WTC11 (cell line): Measurements from ENCODE around the gene SIRPG. TPM values are rescaled to one million over a fixed set of nuclear protein-coding genes. Genes with fewer than 3 reads are reported as not detected.

Experiments
- ATAC-seq: fragments of 200-7000 bp; cut with Tn5 transposase; 2 replicates; pipeline ENCODE4 v1.10.0; 2021; ENCODE audit warnings: mild to moderate bottlenecking, moderate library complexity
- CTCF ChIA-PET: fragments of 300-600 bp; sonication (Branson Sonifier 250); formaldehyde crosslinking; loops from one replicate; lab custom pipeline; 2021; ENCODE audit warnings: antibody characterized with exemption; lab: Charles Lee
- POLR2A ChIA-PET: fragments of 350-600 bp; sonication (Branson Sonifier 250); formaldehyde crosslinking; loops from one replicate; lab custom pipeline; 2021; ENCODE audit warnings: antibody characterized with exemption; lab: Charles Lee
- DNase-seq: peaks from one replicate; pipeline ENCODE4 v3.0.0; 2021; ENCODE audit warnings: low spot score
- H3K27ac Mint-ChIP-seq: 2 replicates; pipeline ENCODE4 v1.8.0; 2021; ENCODE audit warnings: mixed read lengths
- H3K27me3 Mint-ChIP-seq: 2 replicates; pipeline ENCODE4 v1.8.0; 2021; ENCODE audit warnings: low read depth, mild to moderate bottlenecking, moderate library complexity, mixed read lengths
- H3K36me3 Mint-ChIP-seq: 2 replicates; pipeline ENCODE4 v1.8.0; 2021; ENCODE audit warnings: mixed read lengths
- H3K4me1 Mint-ChIP-seq: 2 replicates; pipeline ENCODE4 v1.8.0; 2022; ENCODE audit warnings: mixed read lengths
- H3K4me3 Mint-ChIP-seq: 2 replicates; pipeline ENCODE4 v1.8.0; 2021; ENCODE audit warnings: mild to moderate bottlenecking, moderate library complexity, mixed read lengths
- H3K9me3 Mint-ChIP-seq: 2 replicates; pipeline ENCODE4 v1.8.0; 2021; ENCODE audit warnings: mixed read lengths
- CREB1 ChIP-seq: sonication (generic); formaldehyde crosslinking; IDR thresholded peaks from 2 replicates; pipeline ENCODE4 v1.8.0; 2023; ENCODE audit warnings: mild to moderate bottlenecking, missing genetic modification reagents
- CREM ChIP-seq: sonication (generic); formaldehyde crosslinking; IDR thresholded peaks from 2 replicates; pipeline ENCODE4 v1.8.1; 2022; ENCODE audit warnings: mild to moderate bottlenecking, missing genetic modification reagents, moderate library complexity
- ESRRA ChIP-seq: sonication (generic); formaldehyde crosslinking; IDR thresholded peaks from 2 replicates; pipeline ENCODE4 v1.8.1; 2022; ENCODE audit warnings: mild to moderate bottlenecking, missing genetic modification reagents, borderline replicate concordance
- GABPB1 ChIP-seq: sonication (generic); formaldehyde crosslinking; IDR thresholded peaks from 2 replicates; pipeline ENCODE4 v1.8.1; 2023; ENCODE audit warnings: mild to moderate bottlenecking, missing genetic modification reagents
- KAT7 ChIP-seq: sonication (generic); formaldehyde crosslinking; IDR thresholded peaks from 2 replicates; pipeline ENCODE4 v1.8.1; 2023; ENCODE audit warnings: missing genetic modification reagents, mild to moderate bottlenecking, borderline replicate concordance
- NFATC4 ChIP-seq: fragments of 250-450 bp; sonication (Bioruptor Pico); IDR thresholded peaks from 2 replicates; pipeline ENCODE4 v1.9.0; 2021; ENCODE audit warnings: mild to moderate bottlenecking
- NFE2L1 ChIP-seq: sonication (generic); formaldehyde crosslinking; IDR thresholded peaks from 2 replicates; pipeline ENCODE4 v1.8.1; 2023; ENCODE audit warnings: missing genetic modification reagents
- PRDM15 ChIP-seq: sonication (generic); formaldehyde crosslinking; IDR thresholded peaks from 2 replicates; pipeline ENCODE4 v1.8.0; 2022; ENCODE audit warnings: missing genetic modification reagents
- PRRX2 ChIP-seq: fragments of 250-450 bp; sonication (Bioruptor Pico); IDR thresholded peaks from 2 replicates; pipeline ENCODE4 v1.8.0; 2021; ENCODE audit warnings: mild to moderate bottlenecking
- SMAD3 ChIP-seq: sonication (generic); formaldehyde crosslinking; IDR thresholded peaks from 2 replicates; pipeline ENCODE4 v1.8.0; 2022; ENCODE audit warnings: missing genetic modification reagents, mild to moderate bottlenecking, borderline replicate concordance
- TEAD1 ChIP-seq: sonication (generic); formaldehyde crosslinking; IDR thresholded peaks from 2 replicates; pipeline ENCODE4 v1.8.0; 2022; ENCODE audit warnings: mild to moderate bottlenecking, missing genetic modification reagents
- ZNF263 ChIP-seq: sonication (generic); formaldehyde crosslinking; IDR thresholded peaks from 2 replicates; pipeline ENCODE4 v1.8.1; 2022; ENCODE audit warnings: low read depth, mild to moderate bottlenecking, moderate library complexity, missing genetic modification reagents
- ZNF423 ChIP-seq: fragments of 250-450 bp; sonication (Bioruptor Pico); IDR thresholded peaks from 2 replicates; pipeline ENCODE4 v2.1.2; 2022; ENCODE audit warnings: mild to moderate bottlenecking, moderate library complexity
- ZNF512 ChIP-seq: sonication (generic); formaldehyde crosslinking; IDR thresholded peaks from 2 replicates; pipeline ENCODE4 v1.8.1; 2022; ENCODE audit warnings: missing genetic modification reagents, borderline replicate concordance
- total RNA-seq: library from RNA; stranded (reverse); gene quantifications from 3 replicates; pipeline ENCODE4 v1.2.3, GENCODE V29; 2021
- TF ChIP-seq, protein P1 (sequence below): sonication (generic); formaldehyde crosslinking; conservative IDR thresholded peaks from 2 replicates; pipeline ENCODE4 v1.8.1; 2023; ENCODE audit warnings: mild to moderate bottlenecking, low read depth, missing genetic modification reagents, moderate library complexity
- TF ChIP-seq, protein P2 (sequence below): sonication (generic); formaldehyde crosslinking; IDR thresholded peaks from 2 replicates; pipeline ENCODE4 v1.8.0; 2022; ENCODE audit warnings: mild to moderate bottlenecking, missing genetic modification reagents
- TF ChIP-seq, protein P3 (sequence below): sonication (generic); formaldehyde crosslinking; IDR thresholded peaks from 2 replicates; pipeline ENCODE4 v1.8.1; 2023; ENCODE audit warnings: mild to moderate bottlenecking, missing genetic modification reagents

Gene SIRPG
- total RNA-seq, 1 experiment from 2014 or later = not detected

DNA sequence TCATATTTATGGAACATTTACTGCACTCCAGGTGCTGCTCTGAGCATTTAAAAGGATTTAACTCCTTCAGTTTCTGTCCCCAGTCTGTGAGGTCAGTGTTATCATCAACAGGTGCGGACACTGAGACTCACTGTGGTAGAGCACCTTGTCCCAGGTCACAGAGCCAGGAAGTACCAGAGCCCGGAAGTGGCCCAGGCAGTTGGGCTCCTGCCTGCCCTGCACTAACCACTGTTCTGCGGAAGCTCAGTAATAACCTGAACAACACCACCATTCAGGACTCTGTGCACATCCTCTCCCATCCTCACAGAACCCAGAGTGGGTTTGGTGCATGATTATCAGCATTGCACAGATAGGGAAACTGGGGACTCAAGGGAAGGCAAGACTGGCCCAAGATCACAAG lies 16.8 kb upstream of the SIRPG start:
- ChIA-PET CTCF (no interaction called here), POLR2A (interaction anchor here (0.6 kb wide), 1 partner anchor 724 kb away, joined by 3 read pairs; no protein-coding TSS in a partner anchor)
- Mint-ChIP-seq H3K27me3 (peaks cover 38% of the 10 kb centered on the region), H3K36me3 (peaks cover 12% of the 10 kb centered on the region), H3K27ac (no peak overlapping the region), H3K4me1 (peaks cover 9% of the 10 kb centered on the region), H3K9me3 (peaks cover 35% of the 10 kb centered on the region), H3K4me3 (no peak overlapping the region)
- DNase-seq (no peak), ATAC-seq (no peak)
- no peak for TF ChIP-seq SMAD3 (CRISPR knock-in tag)

DNA sequence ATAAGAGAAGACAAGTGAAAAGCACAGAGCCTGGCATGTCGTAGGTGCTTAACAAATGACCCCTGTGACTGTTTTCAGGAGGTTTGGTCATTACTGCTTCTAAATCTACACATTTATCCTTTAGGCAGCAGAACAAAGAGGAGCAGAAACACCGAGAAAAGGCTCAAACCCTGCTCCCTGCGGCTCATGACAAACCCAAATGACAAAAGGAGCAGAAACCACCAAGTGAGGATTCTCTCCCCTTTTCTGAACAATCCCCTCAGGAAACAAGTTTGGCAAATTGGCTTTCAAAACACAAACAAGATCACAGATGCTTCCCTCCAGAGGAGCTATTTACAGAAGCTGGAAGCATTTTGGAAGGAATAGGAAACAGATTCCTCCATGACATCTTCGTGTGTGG lies 15.8 kb upstream of the SIRPG start:
- Mint-ChIP-seq H3K4me1 (peaks cover 11% of the 10 kb centered on the region), H3K4me3 (no peak overlapping the region), H3K27ac (no peak overlapping the region), H3K27me3 (peaks cover 34% of the 10 kb centered on the region), H3K9me3 (peaks cover 42% of the 10 kb centered on the region), H3K36me3 (peaks cover 12% of the 10 kb centered on the region)
- CTCF ChIA-PET = no interaction called here
- TF ChIP-seq NFATC4 (CRISPR knock-in tag) (no peak), ZNF512 (CRISPR knock-in tag) (no peak)
- ATAC-seq (no peak), DNase-seq (no peak)
- POLR2A ChIA-PET = no interaction called here

- H3K36me3 Mint-ChIP-seq = peaks cover 12% of the 10 kb centered on the region
- peaks cover 29% of the 10 kb centered on the region for H3K27me3 Mint-ChIP-seq
- CTCF ChIA-PET = no interaction called here
- POLR2A ChIA-PET = no interaction called here
- H3K27ac Mint-ChIP-seq = no peak overlapping the region
- no peak for DNase-seq
- no peak for ATAC-seq
- peaks cover 11% of the 10 kb centered on the region for H3K4me1 Mint-ChIP-seq
- TF ChIP-seq ZNF263 (CRISPR knock-in tag) = no peak
- TF ChIP-seq TEAD1 (CRISPR knock-in tag) = no peak
- no peak for TF ChIP-seq CREM
- TF ChIP-seq, protein P1, sequence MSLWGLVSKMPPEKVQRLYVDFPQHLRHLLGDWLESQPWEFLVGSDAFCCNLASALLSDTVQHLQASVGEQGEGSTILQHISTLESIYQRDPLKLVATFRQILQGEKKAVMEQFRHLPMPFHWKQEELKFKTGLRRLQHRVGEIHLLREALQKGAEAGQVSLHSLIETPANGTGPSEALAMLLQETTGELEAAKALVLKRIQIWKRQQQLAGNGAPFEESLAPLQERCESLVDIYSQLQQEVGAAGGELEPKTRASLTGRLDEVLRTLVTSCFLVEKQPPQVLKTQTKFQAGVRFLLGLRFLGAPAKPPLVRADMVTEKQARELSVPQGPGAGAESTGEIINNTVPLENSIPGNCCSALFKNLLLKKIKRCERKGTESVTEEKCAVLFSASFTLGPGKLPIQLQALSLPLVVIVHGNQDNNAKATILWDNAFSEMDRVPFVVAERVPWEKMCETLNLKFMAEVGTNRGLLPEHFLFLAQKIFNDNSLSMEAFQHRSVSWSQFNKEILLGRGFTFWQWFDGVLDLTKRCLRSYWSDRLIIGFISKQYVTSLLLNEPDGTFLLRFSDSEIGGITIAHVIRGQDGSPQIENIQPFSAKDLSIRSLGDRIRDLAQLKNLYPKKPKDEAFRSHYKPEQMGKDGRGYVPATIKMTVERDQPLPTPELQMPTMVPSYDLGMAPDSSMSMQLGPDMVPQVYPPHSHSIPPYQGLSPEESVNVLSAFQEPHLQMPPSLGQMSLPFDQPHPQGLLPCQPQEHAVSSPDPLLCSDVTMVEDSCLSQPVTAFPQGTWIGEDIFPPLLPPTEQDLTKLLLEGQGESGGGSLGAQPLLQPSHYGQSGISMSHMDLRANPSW (CRISPR knock-in tag) = no peak
- no peak for TF ChIP-seq SMAD3 (CRISPR knock-in tag)
- TF ChIP-seq PRDM15 (CRISPR knock-in tag) = no peak
- no peak for TF ChIP-seq CREB1
- TF ChIP-seq NFE2L1 (CRISPR knock-in tag) = no peak
- TF ChIP-seq, protein P2, sequence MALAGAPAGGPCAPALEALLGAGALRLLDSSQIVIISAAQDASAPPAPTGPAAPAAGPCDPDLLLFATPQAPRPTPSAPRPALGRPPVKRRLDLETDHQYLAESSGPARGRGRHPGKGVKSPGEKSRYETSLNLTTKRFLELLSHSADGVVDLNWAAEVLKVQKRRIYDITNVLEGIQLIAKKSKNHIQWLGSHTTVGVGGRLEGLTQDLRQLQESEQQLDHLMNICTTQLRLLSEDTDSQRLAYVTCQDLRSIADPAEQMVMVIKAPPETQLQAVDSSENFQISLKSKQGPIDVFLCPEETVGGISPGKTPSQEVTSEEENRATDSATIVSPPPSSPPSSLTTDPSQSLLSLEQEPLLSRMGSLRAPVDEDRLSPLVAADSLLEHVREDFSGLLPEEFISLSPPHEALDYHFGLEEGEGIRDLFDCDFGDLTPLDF (CRISPR knock-in tag) = no peak
- no peak for TF ChIP-seq ESRRA (CRISPR knock-in tag)
- TF ChIP-seq, protein P3, sequence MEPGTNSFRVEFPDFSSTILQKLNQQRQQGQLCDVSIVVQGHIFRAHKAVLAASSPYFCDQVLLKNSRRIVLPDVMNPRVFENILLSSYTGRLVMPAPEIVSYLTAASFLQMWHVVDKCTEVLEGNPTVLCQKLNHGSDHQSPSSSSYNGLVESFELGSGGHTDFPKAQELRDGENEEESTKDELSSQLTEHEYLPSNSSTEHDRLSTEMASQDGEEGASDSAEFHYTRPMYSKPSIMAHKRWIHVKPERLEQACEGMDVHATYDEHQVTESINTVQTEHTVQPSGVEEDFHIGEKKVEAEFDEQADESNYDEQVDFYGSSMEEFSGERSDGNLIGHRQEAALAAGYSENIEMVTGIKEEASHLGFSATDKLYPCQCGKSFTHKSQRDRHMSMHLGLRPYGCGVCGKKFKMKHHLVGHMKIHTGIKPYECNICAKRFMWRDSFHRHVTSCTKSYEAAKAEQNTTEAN (CRISPR knock-in tag) = no peak
- no peak for TF ChIP-seq ZNF423 (CRISPR knock-in tag)
- TF ChIP-seq GABPB1 (CRISPR knock-in tag) = no peak
- TF ChIP-seq PRRX2 (CRISPR knock-in tag) = no peak
- TF ChIP-seq KAT7 (CRISPR knock-in tag) = no peak
- H3K9me3 Mint-ChIP-seq = peaks cover 42% of the 10 kb centered on the region
- H3K4me3 Mint-ChIP-seq = no peak overlapping the region
Measured at GRCh38 chr20:1672728-1673127, 15.1 kb upstream of the SIRPG start.
